Activated T-cell treated with anti-CD3 and anti-CD28 coated beads, Interleukin-2, amount 50 U/mL, for 72 hours (primary cell): Measurements from ENCODE around the gene KIAA2012. TPM values are rescaled to one million over a fixed set of nuclear protein-coding genes. Genes with fewer than 3 reads are reported as not detected.

Experiments
- ATAC-seq, 2 donors: fragments of 150-1000 bp; cut with Tn5 transposase; replicated peaks in 1 of 2; 2 replicates each; pipeline ENCODE4 v1.10.0; 2021; ENCODE audit warnings: moderate library complexity in 2 of 2, mild to moderate bottlenecking in 1 of 2
- DNase-seq, 2 donors: peaks; one replicate each; pipeline ENCODE4 v3.0.0; 2021 to 2022; ENCODE audit warnings: mixed read lengths in 1 of 2
- H3K27ac Mint-ChIP-seq: one replicate; pipeline ENCODE4 v1.8.0; 2022; ENCODE audit warnings: mild to moderate bottlenecking, moderate library complexity, mixed read lengths
- H3K27me3 Mint-ChIP-seq: one replicate; pipeline ENCODE4 v1.8.0; 2022; ENCODE audit warnings: low read depth, mixed read lengths
- H3K36me3 Mint-ChIP-seq, 2 donors: one replicate each; pipeline ENCODE4 v1.8.0; 2022; ENCODE audit warnings: mixed read lengths in 2 of 2, mild to moderate bottlenecking in 1 of 2; ENCODE audit not compliant: insufficient read depth in 2 of 2
- H3K4me1 Mint-ChIP-seq: one replicate; pipeline ENCODE4 v1.8.0; 2022; ENCODE audit warnings: low read depth, mixed read lengths
- H3K4me3 Mint-ChIP-seq, 2 donors: one replicate each; pipeline ENCODE4 v1.8.0; 2022; ENCODE audit warnings: mild to moderate bottlenecking in 2 of 2, mixed read lengths in 2 of 2, moderate library complexity in 2 of 2
- H3K9me3 Mint-ChIP-seq, 2 donors: one replicate each; pipeline ENCODE4 v1.8.0; 2022; ENCODE audit warnings: mixed read lengths in 2 of 2
- total RNA-seq, 2 donors: library from RNA; stranded (reverse); gene quantifications; one replicate each; pipeline ENCODE4 v1.2.3, GENCODE V29; 2022

Gene KIAA2012
- total RNA-seq, 2 donors from 2014 or later: not detected

DNA sequence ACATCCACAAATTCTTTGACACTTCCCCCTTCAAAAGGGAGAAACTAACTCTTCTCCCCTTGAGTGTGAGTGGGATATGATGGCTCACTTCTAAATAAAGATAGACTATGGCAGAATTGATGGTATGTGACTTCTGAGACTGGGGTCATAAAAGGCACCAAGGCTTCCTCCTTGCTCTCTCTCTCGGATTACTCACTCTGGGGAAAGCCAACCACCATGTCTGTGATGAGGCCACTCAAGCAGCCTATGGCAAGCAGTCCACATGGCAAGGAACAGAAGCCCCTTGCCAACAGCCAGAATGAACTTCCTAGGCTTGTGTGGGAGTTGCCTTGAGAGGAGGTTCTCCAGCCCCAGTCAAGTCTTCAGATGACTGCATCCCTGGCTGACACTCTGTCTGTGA is 43.6 kb downstream of the KIAA2012 start:
- DNase-seq: no peak
- peaks cover 5% of the 10 kb centered on the region in 2 donors for H3K9me3 Mint-ChIP-seq
- H3K4me1 Mint-ChIP-seq: no peaks in the 10 kb centered on the region

DNA sequence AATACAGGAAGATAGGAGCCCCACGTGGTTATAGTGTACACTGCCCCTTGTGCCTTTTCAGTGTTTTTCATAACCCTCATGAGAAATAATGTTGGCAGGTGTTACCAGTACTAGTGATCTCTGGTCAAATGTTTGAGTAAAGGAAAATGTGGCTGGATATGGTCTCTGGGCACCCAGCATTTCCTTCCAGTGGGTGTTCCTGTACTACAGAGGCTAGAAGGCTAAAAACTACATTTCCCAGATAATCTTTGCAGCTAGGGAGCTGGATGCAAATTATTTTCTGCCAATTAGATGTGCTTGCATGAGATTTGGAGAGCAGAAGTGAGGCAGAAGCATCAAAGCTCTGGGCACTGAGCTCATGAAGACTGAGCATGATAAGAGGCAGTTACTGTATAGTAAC is 45.1 kb downstream of the KIAA2012 start:
- DNase-seq (no peak), ATAC-seq (no peak)
- H3K9me3 Mint-ChIP-seq: peaks cover 5% of the 10 kb centered on the region in 2 donors
- H3K4me1 Mint-ChIP-seq: no peaks in the 10 kb centered on the region
- H3K27ac Mint-ChIP-seq: no peak overlapping the region
- H3K36me3 Mint-ChIP-seq: no peaks in the 10 kb centered on the region
- no peak overlapping the region for H3K4me3 Mint-ChIP-seq
- peaks cover 27% of the 10 kb centered on the region for H3K27me3 Mint-ChIP-seq

More for the DNA sequence above, 43.6 kb downstream of the KIAA2012 start:
- H3K27me3 Mint-ChIP-seq: peaks cover 26% of the 10 kb centered on the region
- ATAC-seq: no peak
- H3K27ac Mint-ChIP-seq: no peak overlapping the region
- H3K4me3 Mint-ChIP-seq: no peak overlapping the region
- H3K36me3 Mint-ChIP-seq: no peaks in the 10 kb centered on the region

DNA sequence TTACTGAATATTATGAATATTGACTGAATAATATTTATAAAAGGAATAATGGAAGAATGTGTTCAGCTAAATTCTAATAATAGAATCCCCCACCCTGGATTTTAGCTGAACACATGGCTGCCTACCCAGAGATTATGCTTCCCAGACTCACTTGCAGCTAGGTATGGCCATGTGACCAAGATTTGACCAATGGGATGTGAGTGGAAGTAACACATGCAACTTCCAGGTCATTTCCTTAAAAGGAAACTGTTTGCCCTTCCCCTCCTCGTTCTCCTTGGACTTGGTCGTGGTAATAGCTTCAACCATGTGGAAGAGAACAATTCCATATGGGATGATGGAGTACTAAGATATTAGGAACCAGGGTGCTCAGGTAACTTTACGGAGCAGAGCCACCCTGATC is 47.8 kb downstream of the KIAA2012 start:
- H3K27me3 Mint-ChIP-seq: peaks cover 26% of the 10 kb centered on the region

DNA sequence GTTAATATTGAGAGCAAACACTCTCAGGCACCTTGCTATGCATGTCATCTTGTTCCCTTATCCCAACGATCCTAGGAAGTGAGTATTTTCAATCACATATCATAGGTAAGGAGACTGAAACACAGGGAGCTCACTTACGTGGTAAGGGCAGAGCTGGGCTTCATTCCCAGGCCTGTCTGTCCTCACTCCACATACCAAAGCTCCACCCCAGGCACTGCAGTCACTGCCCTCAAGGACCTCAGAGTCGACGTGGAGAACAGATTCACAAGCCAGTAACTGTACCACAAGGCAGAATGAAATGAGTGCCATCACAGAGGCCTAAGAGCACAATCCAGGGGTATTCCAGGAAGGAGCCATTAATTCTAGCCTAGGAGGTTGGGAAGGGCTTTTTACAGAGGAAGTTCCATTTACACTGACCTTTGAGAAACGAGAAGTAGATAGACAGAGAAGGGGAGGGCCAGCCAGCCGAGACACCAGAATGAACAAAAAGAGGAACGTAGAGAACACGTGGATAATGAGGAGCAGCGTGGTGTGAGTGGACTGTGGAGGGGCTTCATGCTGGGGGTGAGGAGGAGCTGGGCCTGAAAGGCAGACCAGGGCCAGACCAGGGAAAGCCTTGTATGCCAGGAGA is 48.6 kb downstream of the KIAA2012 start:
- peaks cover 18% of the 10 kb centered on the region for H3K27me3 Mint-ChIP-seq
- no peak for ATAC-seq
- no peak for DNase-seq
- H3K4me1 Mint-ChIP-seq: no peaks in the 10 kb centered on the region
- H3K27ac Mint-ChIP-seq: no peak overlapping the region
- H3K4me3 Mint-ChIP-seq: no peak overlapping the region
- no peaks in the 10 kb centered on the region for H3K36me3 Mint-ChIP-seq
- peaks cover 5% of the 10 kb centered on the region in 2 donors for H3K9me3 Mint-ChIP-seq

More for the DNA sequence above, 47.8 kb downstream of the KIAA2012 start:
- Mint-ChIP-seq H3K36me3 (no peaks in the 10 kb centered on the region), H3K27ac (no peak overlapping the region), H3K4me1 (no peaks in the 10 kb centered on the region), H3K4me3 (no peak overlapping the region), H3K9me3 (peaks cover 5% of the 10 kb centered on the region in 2 donors)
- DNase-seq (no peak), ATAC-seq (no peak)

DNA sequence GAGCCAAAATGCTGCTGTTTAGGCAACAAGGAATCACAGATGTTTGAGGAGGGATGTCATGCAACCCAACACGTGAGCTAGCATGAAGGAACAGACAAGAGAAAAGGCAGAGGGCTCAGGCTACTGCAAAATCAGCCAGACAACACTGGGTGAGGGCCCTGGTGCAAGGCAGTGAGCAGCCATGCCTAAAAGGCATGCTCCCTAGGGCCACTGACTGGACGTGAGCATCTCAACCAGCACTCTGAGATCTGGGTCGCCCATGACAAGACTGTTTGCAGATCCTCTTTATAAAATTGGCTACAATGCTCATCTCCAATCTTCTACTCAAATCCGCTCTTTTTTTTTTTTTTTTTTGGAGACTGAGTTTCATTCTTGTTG is 49.1 kb downstream of the KIAA2012 start:
- no peak overlapping the region for H3K4me3 Mint-ChIP-seq
- H3K27me3 Mint-ChIP-seq: peaks cover 14% of the 10 kb centered on the region
- H3K9me3 Mint-ChIP-seq: peaks cover 5% of the 10 kb centered on the region in 2 donors
- no peaks in the 10 kb centered on the region for H3K36me3 Mint-ChIP-seq
- H3K27ac Mint-ChIP-seq: no peak overlapping the region
- no peak for DNase-seq
- no peak for ATAC-seq
- H3K4me1 Mint-ChIP-seq: no peaks in the 10 kb centered on the region

DNA sequence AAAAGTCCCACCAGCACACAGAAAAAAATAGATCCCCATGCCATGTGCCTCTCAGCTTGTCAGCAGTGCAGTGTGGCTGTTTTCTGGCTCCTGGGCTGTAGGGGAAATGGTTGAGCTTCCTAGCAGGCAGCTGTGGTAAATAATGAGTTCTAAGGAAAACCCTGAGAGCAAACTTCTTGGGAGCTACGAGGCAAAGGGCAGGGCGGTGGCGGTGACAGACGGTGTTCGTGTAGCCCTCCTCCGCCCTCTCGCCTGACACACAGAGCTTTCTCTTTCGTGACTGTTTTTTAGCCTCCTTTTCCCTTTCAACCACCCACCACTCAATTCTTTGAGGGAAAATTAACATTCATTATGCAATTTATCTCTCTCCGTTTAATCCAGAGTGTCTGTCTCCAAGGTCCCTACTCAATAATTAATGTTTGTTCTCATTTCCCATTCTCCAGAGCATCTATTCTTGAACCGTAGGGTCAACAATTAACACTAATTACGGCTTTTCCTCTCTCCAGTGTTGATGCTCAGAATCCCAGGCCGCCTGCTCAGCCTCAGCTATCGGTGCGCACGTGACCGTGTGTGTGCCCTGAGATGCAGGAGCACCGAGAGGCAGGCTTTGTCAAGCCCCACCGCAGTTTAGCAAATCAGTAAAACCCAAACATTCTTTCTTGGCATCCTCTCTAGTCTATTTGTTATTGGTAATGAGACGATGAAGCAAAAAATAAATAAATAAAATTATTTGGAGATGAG is 50.1 kb downstream of the KIAA2012 start:
- Mint-ChIP-seq H3K9me3 (peaks cover 5% of the 10 kb centered on the region in 2 donors), H3K36me3 (no peaks in the 10 kb centered on the region), H3K4me3 (no peak overlapping the region), H3K27ac (no peak overlapping the region), H3K27me3 (peaks cover 14% of the 10 kb centered on the region), H3K4me1 (no peaks in the 10 kb centered on the region)
- no peak for DNase-seq
- no peak for ATAC-seq

DNA sequence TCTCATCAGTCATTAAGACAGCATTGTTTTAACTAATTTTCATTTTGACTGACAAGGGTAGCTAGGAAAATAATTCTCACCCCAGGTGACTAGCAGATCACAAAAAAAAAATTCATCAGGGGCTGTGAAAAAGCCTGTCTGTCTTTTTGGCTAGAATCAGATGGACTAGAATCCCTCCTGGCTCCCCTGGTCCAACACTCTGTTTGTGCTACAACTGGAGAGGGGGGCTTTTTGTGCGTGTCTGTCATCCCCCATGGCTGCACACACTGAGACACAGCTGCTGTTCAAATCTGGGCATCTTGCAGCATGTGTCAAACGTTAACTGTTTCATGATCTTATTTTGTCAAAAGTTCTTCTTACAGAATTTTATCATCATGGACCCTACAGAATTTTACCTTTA is 51.2 kb downstream of the KIAA2012 start:
- peaks cover 14% of the 10 kb centered on the region for H3K27me3 Mint-ChIP-seq
- no peak for DNase-seq
- H3K27ac Mint-ChIP-seq: no peak overlapping the region
- no peaks in the 10 kb centered on the region for H3K36me3 Mint-ChIP-seq
- H3K4me3 Mint-ChIP-seq: no peak overlapping the region
- H3K9me3 Mint-ChIP-seq: peaks cover 5% of the 10 kb centered on the region in 2 donors
- no peak for ATAC-seq
- no peaks in the 10 kb centered on the region for H3K4me1 Mint-ChIP-seq

DNA sequence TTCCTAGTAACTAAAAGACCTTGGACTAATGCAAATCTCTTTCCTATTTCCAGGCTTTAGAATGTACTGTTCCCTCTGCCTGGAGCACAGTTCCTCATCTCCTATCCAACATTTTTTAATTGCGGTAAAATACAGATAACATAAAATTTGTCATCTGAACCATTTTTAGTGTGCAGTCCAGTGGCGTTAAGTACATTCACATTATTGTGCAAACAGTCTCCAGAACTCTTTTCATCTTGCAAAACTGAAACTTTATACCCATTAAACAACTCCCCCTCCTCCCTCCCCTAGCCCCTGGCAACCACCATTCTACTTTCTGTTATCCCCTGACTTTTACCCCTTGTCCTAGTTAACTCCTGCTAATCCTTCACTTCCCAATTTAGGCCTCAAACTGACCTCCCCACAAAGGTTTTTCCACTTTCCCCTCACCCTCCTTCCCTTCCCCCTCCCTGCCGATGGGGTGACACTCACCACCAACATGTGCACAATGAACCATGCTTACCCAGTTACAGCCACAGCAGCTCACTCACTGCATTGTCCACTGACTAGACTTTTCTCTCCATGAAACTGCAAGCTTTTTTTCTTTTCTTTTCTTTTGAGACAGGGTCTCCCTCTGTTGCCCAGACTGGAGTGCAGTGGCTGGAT is 54.8 kb downstream of the KIAA2012 start:
- no peaks in the 10 kb centered on the region for H3K9me3 Mint-ChIP-seq
- ATAC-seq (no peak), DNase-seq (no peak)
- no peaks in the 10 kb centered on the region for H3K4me1 Mint-ChIP-seq
- no peak overlapping the region for H3K4me3 Mint-ChIP-seq
- no peaks in the 10 kb centered on the region for H3K36me3 Mint-ChIP-seq
- H3K27me3 Mint-ChIP-seq: peaks cover 14% of the 10 kb centered on the region
- H3K27ac Mint-ChIP-seq: no peak overlapping the region

DNA sequence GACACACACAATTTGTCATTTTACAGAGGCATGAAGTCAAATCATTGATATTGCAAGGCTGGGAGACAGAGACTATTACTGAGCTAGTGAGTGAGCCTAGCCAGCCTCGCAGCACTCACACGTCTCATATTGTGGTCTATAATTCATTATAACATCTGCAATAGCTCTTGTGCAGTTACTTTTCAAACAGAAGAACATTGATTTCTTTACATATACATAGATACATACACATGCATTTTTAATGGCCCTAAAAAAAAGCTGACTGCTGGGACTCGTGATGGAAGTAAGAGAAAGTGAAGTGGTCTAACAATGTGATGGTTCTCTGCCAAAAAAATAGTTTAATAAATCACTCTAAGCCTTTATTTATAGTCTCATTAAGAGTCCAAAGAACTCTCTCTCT is 56.8 kb downstream of the KIAA2012 start:
- DNase-seq (no peak), ATAC-seq (no peak)
- Mint-ChIP-seq H3K9me3 (no peaks in the 10 kb centered on the region), H3K27ac (no peak overlapping the region), H3K4me1 (no peaks in the 10 kb centered on the region), H3K36me3 (no peaks in the 10 kb centered on the region), H3K4me3 (no peak overlapping the region), H3K27me3 (no peaks in the 10 kb centered on the region)

DNA sequence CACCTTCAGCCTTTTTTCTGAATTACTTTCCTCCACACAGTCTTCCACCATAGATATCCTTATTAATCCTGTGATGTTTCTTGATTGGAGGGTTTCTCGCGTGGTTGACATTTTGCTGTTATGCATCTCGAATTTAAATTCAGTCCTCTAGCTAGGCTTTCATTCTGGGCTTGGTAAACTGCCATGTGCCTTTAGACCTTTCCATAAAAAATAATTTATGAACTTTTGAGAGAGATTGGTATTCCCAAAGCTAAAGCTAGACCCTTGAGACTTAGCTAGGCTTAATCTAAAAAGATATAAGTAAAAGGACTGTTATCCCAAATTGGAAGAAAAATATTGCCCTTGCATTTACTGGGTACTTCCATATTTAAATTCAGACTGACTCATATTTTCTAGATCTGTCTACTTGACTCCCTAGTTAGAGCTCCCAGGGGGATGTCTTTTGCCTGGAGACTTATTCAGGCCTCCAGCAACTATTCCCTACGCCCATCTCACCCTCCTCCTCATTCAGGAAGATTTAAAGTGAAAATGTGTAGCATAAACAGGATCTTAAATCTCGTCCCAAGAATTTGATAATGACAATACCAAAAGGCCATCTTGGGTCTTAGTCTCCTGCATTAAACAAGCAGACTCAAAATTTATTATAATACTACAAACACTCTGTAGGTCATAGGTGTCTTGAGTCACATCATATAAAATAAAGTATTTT is 60.3 kb downstream of the KIAA2012 start:
- no peak for ATAC-seq
- H3K36me3 Mint-ChIP-seq: no peaks in the 10 kb centered on the region
- H3K4me1 Mint-ChIP-seq: no peaks in the 10 kb centered on the region
- H3K9me3 Mint-ChIP-seq: no peaks in the 10 kb centered on the region
- no peak overlapping the region for H3K4me3 Mint-ChIP-seq
- no peaks in the 10 kb centered on the region for H3K27me3 Mint-ChIP-seq
- no peak for DNase-seq
- H3K27ac Mint-ChIP-seq: no peak overlapping the region

DNA sequence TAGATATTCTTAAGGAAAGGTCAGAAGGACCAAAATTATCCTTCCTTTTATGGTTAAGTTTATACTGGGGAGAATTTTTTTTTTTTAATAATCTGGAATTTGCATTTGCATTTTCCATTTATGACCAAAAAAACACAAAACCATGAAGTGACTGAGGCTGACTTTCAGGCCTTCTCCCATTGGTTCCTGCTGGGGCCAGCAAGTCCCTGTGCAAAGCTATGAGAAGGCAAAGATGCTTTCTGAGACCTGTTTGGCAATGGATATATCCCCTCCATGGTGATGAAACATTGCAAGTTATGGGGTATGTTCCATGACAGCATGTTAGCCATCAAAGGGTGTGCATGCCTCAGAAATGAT is 60.8 kb downstream of the KIAA2012 start:
- Mint-ChIP-seq H3K9me3 (no peaks in the 10 kb centered on the region), H3K4me3 (no peak overlapping the region), H3K27ac (no peak overlapping the region), H3K4me1 (no peaks in the 10 kb centered on the region), H3K27me3 (no peaks in the 10 kb centered on the region), H3K36me3 (no peaks in the 10 kb centered on the region)
- no peak for ATAC-seq
- no peak for DNase-seq

DNA sequence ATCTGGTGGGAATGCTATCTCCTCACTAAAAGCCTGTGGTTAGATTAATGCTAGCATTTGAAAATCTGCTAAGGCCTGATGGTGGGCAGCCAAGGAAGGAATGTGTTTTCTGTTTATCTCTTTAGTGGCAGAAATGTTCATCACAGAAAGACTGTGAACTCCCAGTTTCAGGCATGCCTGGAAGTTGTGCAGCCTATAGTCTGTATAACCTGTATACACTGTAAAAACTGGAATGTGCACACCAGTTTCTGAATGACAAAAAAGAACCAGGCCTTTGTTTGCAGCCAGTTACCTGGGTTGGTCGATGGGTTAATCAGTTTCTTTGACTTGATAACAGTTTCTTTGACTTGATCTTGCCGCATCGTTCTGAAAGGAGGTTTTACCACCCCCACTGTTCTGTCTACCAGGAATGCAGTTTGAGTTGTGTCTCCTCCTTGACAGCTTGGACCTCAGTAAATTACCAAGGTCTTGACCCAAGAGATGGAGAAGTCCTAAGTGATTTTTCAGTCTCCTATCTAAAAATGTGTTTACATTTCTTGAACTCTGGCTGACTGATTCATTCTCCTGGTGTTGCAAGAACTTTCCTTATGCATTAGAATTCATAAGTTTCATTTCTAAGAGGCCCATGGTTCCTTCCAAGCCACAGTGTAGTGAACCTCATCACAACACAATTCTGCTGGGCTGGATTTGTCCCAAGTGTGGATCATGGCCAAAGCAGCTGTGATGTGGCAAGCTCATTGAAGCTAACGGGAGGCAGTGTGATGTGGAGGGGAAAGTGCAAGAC is 62.2 kb downstream of the KIAA2012 start:
- Mint-ChIP-seq H3K9me3 (no peaks in the 10 kb centered on the region), H3K4me3 (no peak overlapping the region), H3K36me3 (no peaks in the 10 kb centered on the region), H3K27me3 (no peaks in the 10 kb centered on the region), H3K4me1 (no peaks in the 10 kb centered on the region), H3K27ac (no peak overlapping the region)
- ATAC-seq (no peak), DNase-seq (no peak)
